CD4-positive, CD25-positive, alpha-beta regulatory T cell (primary cell): ENCODE results near the gene TBC1D8B. TPM values are rescaled to one million over a fixed set of nuclear protein-coding genes. Genes with fewer than 3 reads are reported as not detected.

Experiments used
- ATAC-seq, 2 donors: fragments of 150-1000 bp; cut with Tn5 transposase; one replicate each; pipeline ENCODE4 v1.10.0; 2021; ENCODE audit warnings: low read depth in 2 of 2, moderate number of reproducible peaks in 2 of 2, moderate library complexity in 1 of 2
- DNase-seq, 3 donors: peaks; one replicate each; pipeline versions ENCODE4 v3.0.0 to v3.0.0-alpha.2; 2012 to 2022; ENCODE audit warnings: mixed read lengths in 1 of 3
- H3K27ac ChIP-seq: one replicate; pipeline ENCODE4 v1.7.0; 2013; ENCODE audit warnings: mild to moderate bottlenecking, low read length; ENCODE audit not compliant: insufficient read depth, poor library complexity, severe bottlenecking
- H3K27me3 ChIP-seq: one replicate; pipeline ENCODE4 v1.7.0; 2013; ENCODE audit warnings: low read length; ENCODE audit not compliant: control insufficient read depth, insufficient read depth
- H3K36me3 ChIP-seq: one replicate; pipeline ENCODE4 v1.7.0; 2013; ENCODE audit warnings: mild to moderate bottlenecking, low read length, moderate library complexity; ENCODE audit not compliant: control insufficient read depth, insufficient read depth
- H3K4me1 ChIP-seq: 2 replicates; pipeline ENCODE4 v1.7.0; 2013; ENCODE audit warnings: mild to moderate bottlenecking, low read length; ENCODE audit not compliant: insufficient read depth, control insufficient read depth, poor library complexity, severe bottlenecking
- H3K4me3 ChIP-seq: one replicate; pipeline ENCODE4 v1.7.0; 2013; ENCODE audit warnings: low read depth, mild to moderate bottlenecking, low read length, moderate library complexity
- H3K9me3 ChIP-seq, 2 experiments: 1 replicate in 1 of 2; 2 replicates in 1 of 2; pipeline ENCODE4 v1.7.0; 2013; ENCODE audit warnings: low read length in 2 of 2, mild to moderate bottlenecking in 1 of 2, moderate library complexity in 1 of 2; ENCODE audit not compliant: control insufficient read depth in 2 of 2
- H3K27ac Mint-ChIP-seq, 3 donors: one replicate each; pipeline ENCODE4 v1.8.0; 2020 to 2022; ENCODE audit warnings: mild to moderate bottlenecking in 3 of 3, mixed read lengths in 3 of 3, moderate library complexity in 2 of 3
- H3K27me3 Mint-ChIP-seq: one replicate; pipeline ENCODE4 v1.8.0; 2022; ENCODE audit warnings: mild to moderate bottlenecking, mixed read lengths
- H3K36me3 Mint-ChIP-seq: one replicate; pipeline ENCODE4 v1.8.0; 2020; ENCODE audit warnings: mixed read lengths
- H3K4me1 Mint-ChIP-seq, 4 donors: one replicate each; pipeline ENCODE4 v1.8.0; 2020 to 2022; ENCODE audit warnings: mixed read lengths in 4 of 4, mild to moderate bottlenecking in 1 of 4
- H3K4me3 Mint-ChIP-seq, 4 donors: one replicate each; pipeline ENCODE4 v1.8.0; 2020 to 2022; ENCODE audit warnings: mild to moderate bottlenecking in 4 of 4, mixed read lengths in 4 of 4, moderate library complexity in 3 of 4
- H3K9me3 Mint-ChIP-seq, 7 donors: one replicate each; pipeline ENCODE4 v1.8.0; 2020 to 2022; ENCODE audit warnings: mixed read lengths in 7 of 7, mild to moderate bottlenecking in 3 of 7, moderate library complexity in 2 of 7
- polyA plus RNA-seq, 4 donors: library from polyadenylated mRNA; unstranded; fragments of 300-500 nt; fragmentation: Illumina TruSeq; gene quantifications; one replicate each; pipeline ENCODE4 v1.2.3, GENCODE V29; 2021
- total RNA-seq: library from RNA; stranded (reverse); gene quantifications from one replicate; pipeline ENCODE4 v1.2.3, GENCODE V29; 2022

The TBC1D8B gene
- total and polyA plus RNA-seq, 5 donors from 2014 or later = 0.03 to 0.17 (median 0.05) TPM; not detected in 2

- Histone ChIP-seq H3K36me3 (no peaks in the 10 kb centered on the region), H3K27ac (no peak overlapping the region), H3K9me3 (no peaks in the 10 kb centered on the region), H3K4me3 (no peak overlapping the region), H3K4me1 (no peaks in the 10 kb centered on the region), H3K27me3 (no peaks in the 10 kb centered on the region)
- Mint-ChIP-seq H3K27me3 (no peaks in the 10 kb centered on the region), H3K27ac (no peak overlapping the region), H3K9me3 (peaks cover 0 to 2% (median 0%) of the 10 kb centered on the region in 7 donors), H3K4me1 (no peaks in the 10 kb centered on the region), H3K36me3 (no peaks in the 10 kb centered on the region), H3K4me3 (no peak overlapping the region)
- DNase-seq (no peak), ATAC-seq (no peak)
Measured at GRCh38 chrX:106899841-106900240, 97.4 kb downstream of the TBC1D8B start.

- Histone ChIP-seq H3K9me3 (no peaks in the 10 kb centered on the region), H3K4me3 (no peak overlapping the region), H3K36me3 (no peaks in the 10 kb centered on the region), H3K27ac (no peak overlapping the region), H3K4me1 (no peaks in the 10 kb centered on the region), H3K27me3 (no peaks in the 10 kb centered on the region)
- H3K27ac Mint-ChIP-seq = no peak overlapping the region
- H3K4me3 Mint-ChIP-seq = no peak overlapping the region
- ATAC-seq = no peak
- H3K27me3 Mint-ChIP-seq = no peaks in the 10 kb centered on the region
- H3K9me3 Mint-ChIP-seq = peaks cover 0 to 2% (median 0%) of the 10 kb centered on the region in 7 donors
- H3K36me3 Mint-ChIP-seq = no peaks in the 10 kb centered on the region
- no peaks in the 10 kb centered on the region for H3K4me1 Mint-ChIP-seq
- no peak for DNase-seq
Measured at GRCh38 chrX:106901341-106901740, 98.9 kb downstream of the TBC1D8B start.

GRCh38 chrX:106901781-106902219 is 99.3 kb downstream of the TBC1D8B start:
- H3K27ac ChIP-seq = no peak overlapping the region
- no peaks in the 10 kb centered on the region for H3K36me3 ChIP-seq
- no peaks in the 10 kb centered on the region for H3K9me3 ChIP-seq
- H3K4me3 Mint-ChIP-seq = no peak overlapping the region
- no peaks in the 10 kb centered on the region for H3K36me3 Mint-ChIP-seq
- no peak overlapping the region for H3K27ac Mint-ChIP-seq
- no peaks in the 10 kb centered on the region for H3K4me1 ChIP-seq
- peaks cover 0 to 2% (median 0%) of the 10 kb centered on the region in 7 donors for H3K9me3 Mint-ChIP-seq
- no peaks in the 10 kb centered on the region for H3K27me3 ChIP-seq
- no peaks in the 10 kb centered on the region for H3K27me3 Mint-ChIP-seq
- H3K4me3 ChIP-seq = no peak overlapping the region
- H3K4me1 Mint-ChIP-seq = no peaks in the 10 kb centered on the region
- ATAC-seq = no peak
- DNase-seq = no peak

GRCh38 chrX:106902684-106903083 is 100.2 kb downstream of the TBC1D8B start:
- Mint-ChIP-seq H3K9me3 (peaks cover 0 to 2% (median 0%) of the 10 kb centered on the region in 7 donors), H3K4me3 (no peak overlapping the region), H3K4me1 (no peaks in the 10 kb centered on the region), H3K27me3 (no peaks in the 10 kb centered on the region), H3K27ac (no peak overlapping the region), H3K36me3 (no peaks in the 10 kb centered on the region)
- no peaks in the 10 kb centered on the region for H3K27me3 ChIP-seq
- ATAC-seq (no peak), DNase-seq (no peak)
- H3K4me1 ChIP-seq = no peaks in the 10 kb centered on the region
- no peak overlapping the region for H3K4me3 ChIP-seq
- H3K36me3 ChIP-seq = no peaks in the 10 kb centered on the region
- no peak overlapping the region for H3K27ac ChIP-seq
- no peaks in the 10 kb centered on the region for H3K9me3 ChIP-seq

GRCh38 chrX:106903291-106903824 is 100.9 kb downstream of the TBC1D8B start, which contains the start of gene RIPPLY1:
Gene RIPPLY1 (minus strand): TSS chrX:106903341. CDS start chrX:106903287, 54 bp downstream.
- ATAC-seq (no peak), DNase-seq (no peak)
- Histone ChIP-seq H3K36me3 (no peaks in the 10 kb centered on the region), H3K9me3 (no peaks in the 10 kb centered on the region), H3K27me3 (no peaks in the 10 kb centered on the region), H3K4me3 (no peak within 1 kb of the TSS), H3K4me1 (no peaks in the 10 kb centered on the region), H3K27ac (no peak within 1 kb of the TSS)
- H3K27me3 Mint-ChIP-seq = no peaks in the 10 kb centered on the region
- H3K36me3 Mint-ChIP-seq = no peaks in the 10 kb centered on the region
- H3K4me3 Mint-ChIP-seq = no peak within 1 kb of the TSS
- H3K9me3 Mint-ChIP-seq = peaks cover 0 to 2% (median 0%) of the 10 kb centered on the region in 7 donors
- no peak within 1 kb of the TSS for H3K27ac Mint-ChIP-seq
- no peaks in the 10 kb centered on the region for H3K4me1 Mint-ChIP-seq

- H3K4me3 ChIP-seq = no peak overlapping the region
- DNase-seq = no peak
- H3K9me3 ChIP-seq = no peaks in the 10 kb centered on the region
- H3K27me3 ChIP-seq = no peaks in the 10 kb centered on the region
- Mint-ChIP-seq H3K4me1 (peaks cover 0 to 2% (median 0%) of the 10 kb centered on the region in 4 donors), H3K27ac (no peak overlapping the region), H3K9me3 (peaks cover 0 to 2% (median 0%) of the 10 kb centered on the region in 7 donors), H3K4me3 (no peak overlapping the region), H3K36me3 (no peaks in the 10 kb centered on the region), H3K27me3 (no peaks in the 10 kb centered on the region)
- no peak for ATAC-seq
- H3K36me3 ChIP-seq = no peaks in the 10 kb centered on the region
- no peaks in the 10 kb centered on the region for H3K4me1 ChIP-seq
- H3K27ac ChIP-seq = no peak overlapping the region
Measured at GRCh38 chrX:106903856-106904528, 101.5 kb downstream of the TBC1D8B start.

DNA sequence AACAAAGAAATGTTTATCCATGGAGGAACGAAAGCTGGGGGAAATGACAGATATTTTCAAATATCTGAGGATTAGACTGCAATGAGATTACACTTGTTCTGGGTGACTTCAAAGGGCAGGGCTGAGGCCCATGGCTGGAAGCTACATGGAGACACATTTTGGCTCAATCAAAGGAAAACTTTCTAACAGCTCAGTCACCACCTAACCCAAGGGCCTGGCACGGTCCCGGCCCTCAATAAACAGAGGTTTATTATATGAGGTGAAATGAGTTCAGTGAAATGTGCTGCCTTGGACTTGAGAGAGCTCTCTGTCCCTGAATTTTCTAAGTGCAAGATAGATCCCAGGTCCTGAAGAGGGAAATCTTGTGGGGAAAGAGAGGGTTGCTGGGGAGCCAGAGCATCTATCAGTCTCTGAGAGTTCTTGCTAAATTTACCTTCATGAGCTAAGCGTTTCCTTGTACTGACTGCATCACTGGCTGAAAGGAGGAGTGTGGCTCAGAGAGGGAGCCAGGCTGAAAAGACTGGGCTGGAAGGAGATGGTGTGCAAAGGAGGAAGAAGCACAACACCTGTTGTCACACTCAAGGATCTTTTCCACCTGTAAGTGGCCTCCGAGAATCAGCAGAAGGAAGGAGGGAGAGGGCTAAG is 102.7 kb downstream of the TBC1D8B start:
- Mint-ChIP-seq H3K27me3 (no peaks in the 10 kb centered on the region), H3K9me3 (peaks cover 0 to 2% (median 0%) of the 10 kb centered on the region in 7 donors), H3K4me1 (peaks cover 0 to 2% (median 0%) of the 10 kb centered on the region in 4 donors), H3K4me3 (no peak overlapping the region), H3K36me3 (no peaks in the 10 kb centered on the region), H3K27ac (no peak overlapping the region)
- Histone ChIP-seq H3K4me1 (no peaks in the 10 kb centered on the region), H3K9me3 (no peaks in the 10 kb centered on the region), H3K36me3 (no peaks in the 10 kb centered on the region), H3K4me3 (no peak overlapping the region), H3K27me3 (no peaks in the 10 kb centered on the region), H3K27ac (no peak overlapping the region)
- ATAC-seq (no peak), DNase-seq (no peak)
